GM12872 (cell line): ENCODE results near the gene MAPRE3.

Experiments used
- TF ChIP-seq, protein P1 (sequence below): IDR thresholded peaks from 3 replicates; pipeline ENCODE4 v1.5.1; 2011; ENCODE audit warnings: low read depth, mild to moderate bottlenecking, low read length, moderate library complexity; ENCODE audit not compliant: insufficient read depth

The MAPRE3 gene

DNA sequence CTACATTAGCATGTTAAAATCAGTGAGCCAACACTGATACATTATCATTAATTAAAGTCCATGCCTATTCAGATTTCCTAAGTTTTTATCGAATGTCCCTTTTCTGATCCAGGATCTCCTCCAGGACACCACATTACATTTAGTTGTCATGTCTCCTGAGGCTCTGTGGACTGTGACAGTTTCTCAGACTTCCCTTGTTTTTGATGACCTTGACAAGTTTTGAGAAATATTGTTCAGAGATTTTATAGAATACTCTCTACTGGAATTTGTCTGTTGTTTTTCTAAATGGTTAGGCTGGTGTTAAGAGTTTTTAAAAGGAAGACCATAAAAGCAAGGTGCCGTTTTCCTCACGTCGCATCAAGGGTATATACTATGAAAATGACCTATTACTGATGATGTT, 16.3 kb upstream of the MAPRE3 start:
- TF ChIP-seq, protein P1, sequence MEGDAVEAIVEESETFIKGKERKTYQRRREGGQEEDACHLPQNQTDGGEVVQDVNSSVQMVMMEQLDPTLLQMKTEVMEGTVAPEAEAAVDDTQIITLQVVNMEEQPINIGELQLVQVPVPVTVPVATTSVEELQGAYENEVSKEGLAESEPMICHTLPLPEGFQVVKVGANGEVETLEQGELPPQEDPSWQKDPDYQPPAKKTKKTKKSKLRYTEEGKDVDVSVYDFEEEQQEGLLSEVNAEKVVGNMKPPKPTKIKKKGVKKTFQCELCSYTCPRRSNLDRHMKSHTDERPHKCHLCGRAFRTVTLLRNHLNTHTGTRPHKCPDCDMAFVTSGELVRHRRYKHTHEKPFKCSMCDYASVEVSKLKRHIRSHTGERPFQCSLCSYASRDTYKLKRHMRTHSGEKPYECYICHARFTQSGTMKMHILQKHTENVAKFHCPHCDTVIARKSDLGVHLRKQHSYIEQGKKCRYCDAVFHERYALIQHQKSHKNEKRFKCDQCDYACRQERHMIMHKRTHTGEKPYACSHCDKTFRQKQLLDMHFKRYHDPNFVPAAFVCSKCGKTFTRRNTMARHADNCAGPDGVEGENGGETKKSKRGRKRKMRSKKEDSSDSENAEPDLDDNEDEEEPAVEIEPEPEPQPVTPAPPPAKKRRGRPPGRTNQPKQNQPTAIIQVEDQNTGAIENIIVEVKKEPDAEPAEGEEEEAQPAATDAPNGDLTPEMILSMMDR: no peak

DNA sequence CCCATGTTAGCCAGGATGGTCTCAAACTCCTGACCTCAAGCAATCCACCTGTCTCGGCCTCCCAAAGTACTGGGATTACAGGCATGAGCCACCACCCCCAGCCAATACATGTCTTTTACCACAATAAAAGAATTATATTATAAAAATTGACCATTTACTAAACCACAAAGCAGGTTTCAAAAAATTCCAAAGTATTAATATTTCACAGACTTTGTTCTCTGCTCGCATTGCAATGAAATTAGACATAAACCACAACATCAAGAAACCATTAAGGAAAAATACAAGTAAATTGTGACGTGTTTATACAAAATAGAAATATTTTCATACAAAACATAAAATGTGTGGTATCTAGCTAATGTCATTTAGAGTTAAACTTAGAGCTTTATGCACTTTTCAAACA, 13.4 kb upstream of the MAPRE3 start:
- TF ChIP-seq, protein P1: no peak

DNA sequence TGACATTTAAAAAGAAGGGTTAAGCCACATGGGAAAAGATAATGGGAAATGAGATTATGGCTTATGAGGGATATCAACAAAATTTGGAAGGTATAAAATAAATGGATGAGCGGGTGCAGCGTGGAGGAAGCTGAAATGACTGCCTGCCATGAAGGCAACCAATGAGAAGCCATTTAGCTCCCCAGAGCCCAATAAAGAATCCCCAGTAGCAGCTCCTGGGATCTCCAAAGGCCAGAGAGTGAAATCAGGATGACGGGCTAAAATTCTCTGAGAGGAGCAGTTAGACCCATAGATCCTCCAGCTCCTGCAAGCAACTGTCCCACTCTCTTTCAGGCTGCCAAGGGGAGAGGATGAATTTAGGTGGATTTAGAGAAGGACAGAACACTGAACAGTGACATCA, 12.9 kb upstream of the MAPRE3 start:
- TF ChIP-seq, protein P1: no peak

DNA sequence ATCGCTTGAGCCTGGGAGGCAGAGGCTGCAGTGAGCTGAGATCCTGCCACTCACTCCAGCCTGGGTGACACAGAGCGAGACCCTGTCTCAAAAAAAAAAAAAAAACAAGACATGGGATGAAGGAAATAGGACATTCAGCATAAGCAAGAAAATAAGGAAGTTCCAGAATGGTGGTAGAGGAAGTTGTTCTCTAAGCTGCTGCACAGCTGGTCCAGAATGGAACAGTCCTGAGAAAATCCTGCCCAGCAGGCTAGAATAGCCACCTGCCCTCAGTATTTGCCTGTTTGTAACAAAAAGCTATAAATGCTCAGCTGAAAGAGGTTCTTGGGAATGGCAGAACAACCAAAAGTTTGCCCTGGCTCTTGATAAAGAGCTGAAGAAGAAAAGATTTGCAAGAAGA, 11.1 kb upstream of the MAPRE3 start:
- TF ChIP-seq, protein P1: no peak

DNA sequence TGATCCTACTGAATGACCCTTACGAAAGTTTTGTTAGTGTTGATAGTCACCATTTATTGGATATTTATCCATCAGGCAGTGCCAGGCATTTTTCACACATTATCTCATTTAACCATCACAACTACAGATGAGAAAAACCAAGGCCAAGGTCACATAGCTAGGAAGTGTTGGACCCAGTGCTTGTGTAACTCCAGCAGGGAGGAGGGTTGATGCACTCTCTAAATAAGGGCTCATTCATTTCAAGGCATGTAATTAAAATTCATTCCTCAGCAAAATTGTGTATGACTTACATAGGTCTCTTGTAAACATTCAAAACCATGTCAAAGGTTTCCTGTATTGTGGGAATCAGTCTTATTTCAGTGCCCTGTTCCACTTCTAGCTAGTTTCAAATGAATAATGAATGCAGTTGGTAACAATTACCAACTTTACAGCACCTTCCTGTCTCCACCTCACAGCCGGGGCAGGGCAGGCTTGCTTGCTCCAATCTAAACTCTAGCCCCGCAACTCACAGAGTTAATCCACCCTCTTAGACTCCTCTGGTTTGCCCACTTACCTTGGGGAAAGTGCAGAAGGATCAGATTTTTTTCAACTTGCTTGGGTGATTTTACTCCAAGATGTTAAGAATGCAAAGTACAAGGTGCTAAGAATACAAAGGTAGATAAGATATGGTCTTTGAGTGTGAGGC, 5.8 kb upstream of the MAPRE3 start:
- TF ChIP-seq, protein P1: no peak

DNA sequence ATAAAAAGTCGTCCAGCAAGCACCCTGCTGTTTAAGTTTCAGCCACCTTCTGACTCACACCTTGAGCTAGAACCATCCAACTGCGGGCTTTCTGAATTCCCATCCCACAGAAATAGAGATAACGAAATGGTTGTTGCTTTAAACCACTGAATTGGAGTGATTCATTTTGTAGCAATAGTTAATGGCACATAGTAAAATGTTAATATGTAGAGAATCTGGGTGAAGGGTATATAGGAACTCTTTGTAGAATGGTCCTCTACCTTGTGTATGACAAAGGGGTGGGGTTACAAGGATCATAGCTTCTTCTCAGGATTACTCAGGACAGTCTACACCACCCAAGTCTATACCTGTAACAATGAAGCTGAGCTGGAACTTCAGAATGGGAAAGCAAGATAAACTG, 2.4 kb upstream of the MAPRE3 start:
- TF ChIP-seq, protein P1: no peak

DNA sequence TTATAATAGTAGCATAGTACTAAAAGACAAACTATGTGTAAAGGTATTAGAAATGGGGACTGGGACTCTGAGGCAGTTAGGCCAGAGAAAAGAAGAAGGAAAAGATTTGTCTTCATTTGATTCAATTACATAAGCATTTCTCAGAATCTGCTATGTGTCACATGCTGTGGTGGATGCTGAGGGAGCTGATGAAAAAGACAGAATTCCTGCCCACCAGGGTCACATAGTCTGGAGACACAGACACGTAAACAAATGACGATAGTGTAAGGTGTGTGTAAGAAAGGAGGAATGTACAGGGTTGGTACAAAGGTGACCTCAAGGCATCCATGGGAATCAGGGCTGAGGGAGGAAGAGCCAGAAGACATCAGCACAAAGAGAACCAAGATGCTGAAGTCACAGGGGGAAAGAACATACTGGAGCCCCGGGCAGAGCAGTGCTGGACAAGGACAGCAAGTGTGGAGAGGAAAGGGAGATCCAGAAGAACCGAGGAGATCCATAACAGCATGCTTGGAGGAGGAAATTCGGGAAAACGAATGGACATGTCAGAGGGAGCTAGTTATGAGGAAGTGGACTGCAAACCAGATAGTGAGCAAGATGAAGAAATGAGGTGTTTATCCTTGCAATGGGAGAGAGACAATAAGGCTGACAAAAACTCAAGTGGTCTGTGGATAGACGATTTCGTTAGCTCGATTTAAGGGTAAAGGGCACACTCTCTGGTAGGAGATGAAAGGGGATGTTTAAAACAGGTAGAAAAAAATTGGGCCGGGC, 1.2 kb upstream of the MAPRE3 start:
- TF ChIP-seq, protein P1: no peak
